ENCODE measurements around the gene FSTL5. TPM values are rescaled to one million over a fixed set of nuclear protein-coding genes. Genes with fewer than 3 reads are reported as not detected.

FSTL5 gene
- total and polyA plus RNA-seq, 10 of the 15 experiments (the other 5 are each of a cell fraction or from before 2014, with no cell fraction given): 0.04 to 2.4 (median 0.08) TPM; not detected in 4

DNA sequence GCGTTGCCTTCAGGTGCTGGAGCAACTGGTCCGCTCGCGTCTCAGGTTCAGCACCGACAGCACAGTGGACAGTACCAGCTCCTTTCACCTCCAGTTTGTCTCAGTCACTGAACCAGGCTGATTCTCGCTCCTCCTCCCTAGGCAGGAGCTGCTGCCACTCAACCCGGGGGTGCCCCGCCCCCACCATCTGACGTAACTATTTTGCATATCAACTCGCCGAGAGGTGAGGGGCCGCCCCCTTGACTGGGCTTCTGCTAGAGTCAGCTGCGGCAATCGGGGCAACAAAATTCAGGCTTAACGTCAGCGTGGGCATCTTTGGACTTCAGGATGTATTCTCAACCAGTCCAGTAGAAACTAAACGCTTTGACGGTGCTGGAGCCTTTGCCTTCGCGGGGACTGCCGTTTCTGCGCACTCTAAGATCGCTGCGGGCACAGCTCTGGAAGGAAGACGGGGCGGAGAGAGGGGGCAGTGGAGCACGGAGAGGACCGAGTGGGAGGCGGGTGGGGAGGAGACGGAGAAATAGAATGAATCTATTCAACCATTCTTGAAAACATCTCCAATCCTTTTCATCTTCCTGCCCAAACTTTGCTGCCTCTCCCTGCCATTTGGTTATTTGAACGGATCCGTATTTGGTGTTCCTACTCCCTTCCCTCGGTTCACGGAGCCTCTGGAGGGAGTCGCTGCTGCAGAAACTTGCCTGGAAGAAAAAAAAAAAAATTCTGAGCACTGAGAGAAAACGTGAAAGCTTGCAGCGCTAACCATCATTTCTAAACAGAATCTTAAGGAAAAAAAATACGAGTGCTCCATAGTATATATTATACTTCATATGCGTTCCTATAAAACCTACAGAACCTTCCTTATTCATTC, at the start of gene FSTL5 (continued):
- TF ChIP-seq, protein P1, sequence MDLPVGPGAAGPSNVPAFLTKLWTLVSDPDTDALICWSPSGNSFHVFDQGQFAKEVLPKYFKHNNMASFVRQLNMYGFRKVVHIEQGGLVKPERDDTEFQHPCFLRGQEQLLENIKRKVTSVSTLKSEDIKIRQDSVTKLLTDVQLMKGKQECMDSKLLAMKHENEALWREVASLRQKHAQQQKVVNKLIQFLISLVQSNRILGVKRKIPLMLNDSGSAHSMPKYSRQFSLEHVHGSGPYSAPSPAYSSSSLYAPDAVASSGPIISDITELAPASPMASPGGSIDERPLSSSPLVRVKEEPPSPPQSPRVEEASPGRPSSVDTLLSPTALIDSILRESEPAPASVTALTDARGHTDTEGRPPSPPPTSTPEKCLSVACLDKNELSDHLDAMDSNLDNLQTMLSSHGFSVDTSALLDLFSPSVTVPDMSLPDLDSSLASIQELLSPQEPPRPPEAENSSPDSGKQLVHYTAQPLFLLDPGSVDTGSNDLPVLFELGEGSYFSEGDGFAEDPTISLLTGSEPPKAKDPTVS (IDR thresholded peaks at IDR 0.05; ENCODE audit: low read depth, low read length): no peak
- TF ChIP-seq, protein P2, sequence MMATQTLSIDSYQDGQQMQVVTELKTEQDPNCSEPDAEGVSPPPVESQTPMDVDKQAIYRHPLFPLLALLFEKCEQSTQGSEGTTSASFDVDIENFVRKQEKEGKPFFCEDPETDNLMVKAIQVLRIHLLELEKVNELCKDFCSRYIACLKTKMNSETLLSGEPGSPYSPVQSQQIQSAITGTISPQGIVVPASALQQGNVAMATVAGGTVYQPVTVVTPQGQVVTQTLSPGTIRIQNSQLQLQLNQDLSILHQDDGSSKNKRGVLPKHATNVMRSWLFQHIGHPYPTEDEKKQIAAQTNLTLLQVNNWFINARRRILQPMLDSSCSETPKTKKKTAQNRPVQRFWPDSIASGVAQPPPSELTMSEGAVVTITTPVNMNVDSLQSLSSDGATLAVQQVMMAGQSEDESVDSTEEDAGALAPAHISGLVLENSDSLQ (IDR thresholded peaks at IDR 0.05): peak; percentile 92
- TF ChIP-seq STAT3 (IDR thresholded peaks at IDR 0.05; ENCODE audit: low read depth, low read length) (no peak), EZH2 (IDR thresholded peaks at IDR 0.05; ENCODE audit: borderline replicate concordance, control insufficient read depth, low read depth, low read length) (no peak), GABPA (IDR thresholded peaks at IDR 0.05; ENCODE audit: low read depth) (no peak), IKZF1 (conservative IDR thresholded peaks at IDR 0.05) (no peak), CBFB (IDR thresholded peaks at IDR 0.05; ENCODE audit: low read depth) (no peak)
- TF ChIP-seq, protein P3, sequence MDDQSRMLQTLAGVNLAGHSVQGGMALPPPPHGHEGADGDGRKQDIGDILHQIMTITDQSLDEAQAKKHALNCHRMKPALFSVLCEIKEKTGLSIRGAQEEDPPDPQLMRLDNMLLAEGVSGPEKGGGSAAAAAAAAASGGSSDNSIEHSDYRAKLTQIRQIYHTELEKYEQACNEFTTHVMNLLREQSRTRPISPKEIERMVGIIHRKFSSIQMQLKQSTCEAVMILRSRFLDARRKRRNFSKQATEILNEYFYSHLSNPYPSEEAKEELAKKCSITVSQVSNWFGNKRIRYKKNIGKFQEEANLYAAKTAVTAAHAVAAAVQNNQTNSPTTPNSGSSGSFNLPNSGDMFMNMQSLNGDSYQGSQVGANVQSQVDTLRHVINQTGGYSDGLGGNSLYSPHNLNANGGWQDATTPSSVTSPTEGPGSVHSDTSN (IDR thresholded peaks at IDR 0.05; ENCODE audit: insufficient replicate concordance, low read depth, low read length): peak; percentile 73
- TF ChIP-seq, protein P4, sequence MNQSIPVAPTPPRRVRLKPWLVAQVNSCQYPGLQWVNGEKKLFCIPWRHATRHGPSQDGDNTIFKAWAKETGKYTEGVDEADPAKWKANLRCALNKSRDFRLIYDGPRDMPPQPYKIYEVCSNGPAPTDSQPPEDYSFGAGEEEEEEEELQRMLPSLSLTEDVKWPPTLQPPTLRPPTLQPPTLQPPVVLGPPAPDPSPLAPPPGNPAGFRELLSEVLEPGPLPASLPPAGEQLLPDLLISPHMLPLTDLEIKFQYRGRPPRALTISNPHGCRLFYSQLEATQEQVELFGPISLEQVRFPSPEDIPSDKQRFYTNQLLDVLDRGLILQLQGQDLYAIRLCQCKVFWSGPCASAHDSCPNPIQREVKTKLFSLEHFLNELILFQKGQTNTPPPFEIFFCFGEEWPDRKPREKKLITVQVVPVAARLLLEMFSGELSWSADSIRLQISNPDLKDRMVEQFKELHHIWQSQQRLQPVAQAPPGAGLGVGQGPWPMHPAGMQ (IDR thresholded peaks at IDR 0.05; ENCODE audit: borderline replicate concordance): no peak

Measured in GM12878 (cell line).